ENCODE measurements around the gene LEMD1.

The LEMD1 gene

DNA sequence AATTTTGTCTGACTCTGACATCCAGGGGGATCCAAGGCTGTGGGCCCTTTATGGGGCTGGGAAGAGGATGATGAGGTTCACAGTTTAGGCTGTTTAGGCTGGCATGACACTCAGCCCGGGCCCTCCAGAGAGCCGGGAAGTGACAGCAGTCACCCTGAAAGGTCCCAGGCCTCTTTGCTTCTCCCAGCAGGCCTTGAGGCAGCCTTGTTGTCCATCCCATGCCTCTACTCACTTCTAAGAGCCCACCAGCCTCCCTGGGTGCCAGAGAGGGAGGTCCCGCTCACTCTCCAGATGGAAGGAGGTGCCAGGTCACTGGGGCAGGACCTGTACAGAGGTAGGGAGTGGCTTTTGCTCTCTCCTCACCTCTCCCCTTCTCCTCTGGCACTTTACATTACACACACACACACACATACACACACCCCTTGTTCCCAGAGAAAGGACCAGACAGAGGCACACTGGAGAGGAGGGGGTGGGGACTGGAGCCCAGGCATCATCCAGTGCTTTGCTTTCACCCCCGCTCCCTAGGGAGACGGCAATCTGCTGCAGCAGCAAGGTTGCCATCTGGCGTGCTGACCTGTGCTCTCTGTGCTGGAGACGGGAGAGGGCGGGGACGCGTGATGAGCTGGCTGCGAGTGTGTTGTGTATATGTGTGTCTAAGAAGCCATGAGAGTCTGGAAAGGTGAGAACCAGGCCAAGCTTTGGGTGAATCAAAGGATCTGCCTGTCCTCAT is 69.7 kb downstream of the LEMD1 start:
- DNase-seq: no peak

DNA sequence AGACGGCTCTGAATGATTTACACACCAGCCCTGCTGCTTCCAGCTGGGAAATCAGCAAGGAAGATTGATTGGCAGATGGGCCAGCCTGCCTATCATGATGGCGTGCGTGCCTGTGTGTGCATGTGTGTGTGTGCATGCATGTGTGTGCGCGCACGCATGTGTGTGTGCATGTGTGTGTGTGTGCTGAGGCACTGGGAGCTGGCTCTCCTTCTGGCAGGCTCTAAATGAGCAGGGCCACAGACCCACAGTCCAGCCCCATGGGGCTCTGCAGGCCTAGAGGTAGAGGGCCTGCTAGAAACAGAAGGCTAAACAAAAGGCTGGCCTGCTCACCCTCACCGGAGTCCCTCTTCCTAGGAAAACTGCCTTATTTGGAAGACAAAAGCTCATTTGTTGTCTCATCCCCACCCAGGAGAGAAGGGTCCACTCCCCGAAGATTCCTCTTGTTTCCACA is 71.1 kb downstream of the LEMD1 start:
- no peak for DNase-seq

DNA sequence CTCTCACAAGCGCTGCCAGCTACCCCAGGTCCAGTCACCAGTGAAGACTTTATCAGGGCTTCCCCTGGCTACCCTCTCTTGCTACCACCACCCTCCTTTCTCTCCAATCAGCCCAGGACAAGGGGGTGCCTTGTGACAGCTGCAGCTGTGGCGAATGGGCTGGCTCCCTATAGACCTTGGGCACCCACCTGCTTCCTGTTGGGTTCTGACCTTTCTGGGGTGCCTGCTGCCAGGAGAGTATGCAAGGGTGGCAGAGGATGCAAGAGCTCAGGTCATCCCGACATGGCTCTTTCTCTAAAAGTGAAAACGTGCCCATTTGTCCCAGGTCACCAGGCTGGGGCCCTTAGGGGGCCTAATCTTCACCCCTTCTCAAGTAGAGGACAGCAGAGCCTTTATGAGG is 71.7 kb downstream of the LEMD1 start:
- DNase-seq: no peak

DNA sequence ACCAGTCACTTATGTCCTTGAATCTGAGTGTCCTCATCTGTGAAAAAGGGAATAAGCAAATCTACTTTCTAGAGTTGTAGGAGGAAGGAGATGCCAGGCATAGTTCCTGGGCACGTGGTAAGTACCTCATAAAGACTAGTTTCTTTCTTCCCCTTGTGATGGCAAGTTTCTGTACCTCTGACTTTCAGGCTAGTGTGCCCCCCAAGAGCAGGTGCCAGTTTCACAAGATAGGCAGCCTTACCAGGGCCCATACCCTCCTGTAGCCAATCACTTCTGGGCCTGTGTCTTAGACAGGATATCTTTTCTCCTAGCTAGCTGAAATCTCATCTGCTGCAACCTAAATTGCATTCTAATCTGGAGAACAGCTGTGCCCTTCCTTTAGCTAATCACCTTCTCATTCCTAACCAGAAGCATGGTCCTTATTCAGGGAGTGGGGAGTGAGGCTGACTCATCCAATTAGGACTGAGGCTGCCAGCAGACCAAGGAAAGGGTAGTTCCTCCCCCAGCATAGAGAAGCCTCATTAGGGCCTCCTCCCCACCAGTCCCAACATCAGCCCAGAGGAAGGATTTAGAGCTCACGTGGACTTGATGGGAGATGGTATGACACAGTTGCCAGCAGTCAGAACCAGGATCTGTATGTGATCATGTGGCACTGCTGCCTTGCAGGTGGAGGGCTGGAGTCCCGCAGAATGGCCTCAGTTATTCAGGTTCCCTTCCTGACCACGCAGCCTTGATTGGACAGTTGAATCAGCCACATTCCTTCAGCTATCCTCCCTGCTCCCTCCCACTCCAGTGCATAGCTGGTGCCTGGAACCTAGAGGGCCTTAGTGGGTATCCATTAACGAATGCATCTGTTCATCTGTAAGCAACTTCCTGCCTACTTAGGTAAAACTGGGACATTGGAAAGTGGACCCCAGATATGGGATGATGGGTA is 73.0 kb downstream of the LEMD1 start:
- DNase-seq: no peak

DNA sequence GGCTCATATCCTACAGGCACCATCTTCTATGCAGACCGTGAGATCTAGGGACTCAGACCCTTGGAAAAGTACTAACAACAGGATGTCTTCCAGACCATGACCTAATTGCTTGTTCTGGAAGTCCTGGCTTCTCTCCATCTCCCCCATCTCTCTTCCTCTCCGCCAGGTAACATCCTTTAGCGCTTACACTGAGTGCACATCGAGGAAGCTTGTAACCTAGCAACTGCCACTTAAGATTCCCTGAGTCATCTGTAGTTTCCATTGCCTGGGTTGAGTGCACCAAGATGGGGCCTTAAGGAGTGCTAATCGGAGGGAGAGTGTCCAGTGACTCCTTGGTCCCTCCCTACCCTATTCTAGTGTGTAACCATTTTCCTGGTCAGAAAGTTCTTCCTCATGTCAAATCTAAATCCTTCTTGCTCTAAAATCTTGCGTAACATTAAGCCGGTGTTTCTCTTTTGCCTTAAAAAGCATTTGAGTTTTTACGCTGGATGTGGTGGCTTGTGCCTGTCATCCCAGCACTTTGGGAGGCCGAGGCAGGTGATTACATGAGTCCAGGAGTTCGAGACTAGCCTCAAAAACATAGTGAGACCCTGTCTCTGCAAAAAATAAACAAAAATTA is 74.8 kb downstream of the LEMD1 start:
- DNase-seq: no peak

DNA sequence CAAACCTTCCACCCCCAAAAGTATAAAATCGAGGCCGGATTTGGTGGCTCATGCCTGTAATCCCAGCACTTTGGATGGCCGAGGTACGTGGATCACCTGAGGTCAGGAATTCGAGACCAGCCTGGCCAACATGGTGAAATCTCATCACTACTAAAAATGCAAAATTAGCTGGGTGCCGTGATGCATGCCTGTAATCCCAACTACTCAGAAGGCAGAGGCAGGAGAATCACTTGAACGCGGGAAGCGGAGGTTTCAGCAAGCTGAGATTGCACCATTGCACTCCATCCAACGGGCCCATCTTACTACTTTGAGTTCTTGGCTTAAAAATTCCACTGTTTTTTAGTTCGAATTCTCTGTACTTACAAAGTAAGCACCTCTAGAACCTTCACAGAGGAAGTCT is 76.1 kb downstream of the LEMD1 start:
- no peak for DNase-seq

DNA sequence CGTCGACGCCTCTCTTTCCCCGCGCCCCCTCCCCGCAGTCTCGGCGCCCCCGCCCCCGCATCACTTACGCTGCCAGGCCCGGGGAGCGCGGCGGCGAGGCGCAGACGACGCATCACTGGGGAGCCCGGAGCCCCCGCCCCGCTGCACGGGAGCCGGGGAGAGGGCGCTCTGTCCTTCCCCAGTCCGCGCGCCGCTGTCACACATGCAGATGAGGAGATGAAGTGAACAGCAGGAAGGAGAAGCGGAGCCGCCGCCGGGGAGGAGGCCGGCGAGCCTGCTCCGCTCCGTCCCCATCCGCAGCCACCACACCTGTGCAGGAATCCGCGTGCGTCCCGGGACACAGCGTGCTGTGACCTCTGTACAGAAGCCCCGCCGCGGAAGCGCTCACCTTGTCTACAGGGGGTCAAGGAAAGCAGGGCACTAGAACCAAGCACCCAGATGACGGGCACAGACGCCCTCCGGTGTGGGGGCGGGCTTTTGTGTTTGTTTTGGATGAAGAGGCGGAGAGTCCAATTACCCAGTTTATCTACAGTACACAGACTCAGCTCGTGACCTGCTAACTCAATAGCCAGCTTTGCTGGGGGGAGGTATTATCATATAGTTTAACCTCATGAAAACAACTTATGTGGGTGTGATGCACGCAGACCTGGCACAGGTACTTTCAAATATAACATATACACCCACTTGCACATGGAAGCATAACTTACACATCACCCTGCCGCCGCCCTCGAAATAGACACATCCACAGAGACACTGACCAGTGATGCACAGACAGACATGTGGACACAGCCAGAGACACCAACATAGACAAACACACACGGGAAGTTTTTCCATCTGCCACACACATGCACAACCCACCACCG is 77.6 kb downstream of the LEMD1 start:
- no peak for DNase-seq

DNA sequence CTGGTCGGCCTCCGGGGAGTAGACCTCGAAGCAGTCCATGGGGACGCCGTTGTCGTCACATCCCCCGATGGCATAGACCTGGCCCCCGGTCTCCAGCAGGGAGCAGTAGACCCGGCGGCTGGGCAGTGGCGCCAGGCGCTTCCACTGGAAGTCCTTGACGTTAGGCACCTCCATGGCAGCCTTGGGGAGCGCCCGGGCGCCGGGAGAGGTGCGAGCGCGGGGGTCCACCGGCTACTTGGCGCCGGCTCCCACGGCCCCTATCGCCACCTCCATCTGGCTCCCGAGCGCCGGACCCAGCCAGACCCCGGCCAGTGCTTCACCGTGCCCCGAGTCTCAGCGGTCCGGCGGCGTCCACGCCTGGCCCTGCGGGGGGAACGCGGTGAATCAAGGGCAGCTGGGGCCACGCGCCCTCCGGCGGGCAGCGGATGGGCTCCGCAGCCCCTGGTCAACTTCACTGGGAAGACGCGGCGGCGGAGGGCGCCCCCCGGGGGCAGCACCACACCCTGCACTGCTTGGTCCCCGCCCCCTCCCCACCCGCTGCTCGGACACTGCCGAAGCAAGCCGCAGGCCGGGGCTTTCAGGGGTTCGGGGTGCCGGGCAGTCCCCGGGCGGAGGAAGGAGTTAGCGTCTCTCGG is 78.3 kb downstream of the LEMD1 start:
- DNase-seq: no peak

DNA sequence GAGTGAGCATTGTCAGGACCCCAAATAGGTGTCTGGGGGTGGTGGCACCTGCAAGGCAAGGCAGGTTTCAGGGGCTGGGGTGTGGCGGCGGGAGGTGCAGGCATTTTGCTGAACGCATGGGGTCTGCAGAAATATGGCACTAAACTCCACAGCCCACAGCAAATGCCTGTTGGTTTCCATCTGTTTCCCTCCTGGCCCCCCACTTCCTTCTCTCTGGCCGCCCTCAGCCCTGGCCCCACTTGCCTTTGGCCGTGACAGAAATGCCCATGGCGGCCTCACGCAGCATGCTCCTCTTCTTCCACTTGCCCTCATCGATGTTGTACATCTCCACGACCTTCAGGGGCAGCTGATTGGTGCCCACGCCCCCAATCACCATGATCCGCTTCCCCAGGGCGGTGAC is 78.9 kb downstream of the LEMD1 start:
- DNase-seq: no peak

DNA sequence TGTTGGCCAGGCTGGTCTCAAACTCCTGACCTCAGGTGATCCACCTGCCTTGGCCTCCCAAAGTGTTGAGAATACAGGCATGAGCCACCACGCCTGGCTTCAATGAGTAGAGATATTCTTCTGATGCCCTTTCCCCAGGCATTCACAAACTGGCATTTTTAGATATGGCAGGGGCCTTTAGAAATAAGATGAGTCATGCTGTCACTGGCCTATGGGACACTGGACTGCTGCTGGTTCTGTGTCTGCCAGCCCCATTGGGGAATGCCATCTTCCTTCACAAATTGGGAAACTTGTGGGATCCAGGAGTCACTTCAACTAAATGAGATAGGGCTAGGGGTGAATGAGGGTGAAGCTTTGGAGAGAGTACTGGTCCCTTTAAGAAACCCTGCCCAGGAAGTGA is 81.2 kb downstream of the LEMD1 start:
- DNase-seq: no peak

DNA sequence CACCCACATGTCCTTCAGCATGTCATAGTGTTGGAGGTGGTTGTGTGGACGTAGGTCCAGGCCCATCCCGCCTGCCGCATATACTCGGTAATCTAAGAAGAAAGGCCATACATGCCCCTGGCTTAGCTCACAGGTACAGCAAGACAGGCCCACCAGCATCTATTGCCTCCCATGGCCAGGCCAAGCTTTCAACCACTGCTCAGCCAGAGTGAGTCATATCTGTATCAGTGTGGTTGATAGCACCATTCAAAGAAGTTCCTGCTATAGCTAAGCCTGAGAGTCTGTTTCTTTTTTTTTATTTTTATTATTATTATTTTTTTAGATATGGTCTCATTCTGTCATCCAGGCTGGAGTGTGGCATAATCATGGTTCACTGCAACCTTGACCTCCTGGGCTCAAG is 82.1 kb downstream of the LEMD1 start:
- no peak for DNase-seq

DNA sequence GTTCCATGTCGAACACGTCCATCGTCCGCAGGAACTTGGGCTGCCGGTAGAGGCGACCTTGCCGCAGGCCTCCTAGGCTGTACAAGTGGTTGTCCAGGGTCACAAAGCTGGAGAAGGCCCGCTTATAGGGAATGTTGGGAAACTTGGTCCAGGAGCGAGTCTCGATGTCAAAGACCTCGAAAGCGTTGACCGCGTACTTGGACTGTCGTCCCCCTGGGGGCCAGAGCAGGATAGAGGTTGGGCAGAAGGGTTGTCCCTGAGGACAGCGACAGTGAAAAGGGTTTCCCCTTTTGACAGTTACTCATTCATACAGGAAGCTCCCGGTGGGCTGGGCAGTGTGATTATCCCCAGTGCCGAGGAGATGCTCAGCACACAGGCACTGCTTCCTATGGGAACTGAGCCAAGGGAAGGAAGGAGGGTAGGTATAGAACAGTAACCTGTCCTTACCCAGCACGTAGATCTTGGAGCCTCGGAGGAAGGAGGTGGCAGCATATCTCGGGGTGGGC is 82.6 kb downstream of the LEMD1 start:
- no peak for DNase-seq

DNA sequence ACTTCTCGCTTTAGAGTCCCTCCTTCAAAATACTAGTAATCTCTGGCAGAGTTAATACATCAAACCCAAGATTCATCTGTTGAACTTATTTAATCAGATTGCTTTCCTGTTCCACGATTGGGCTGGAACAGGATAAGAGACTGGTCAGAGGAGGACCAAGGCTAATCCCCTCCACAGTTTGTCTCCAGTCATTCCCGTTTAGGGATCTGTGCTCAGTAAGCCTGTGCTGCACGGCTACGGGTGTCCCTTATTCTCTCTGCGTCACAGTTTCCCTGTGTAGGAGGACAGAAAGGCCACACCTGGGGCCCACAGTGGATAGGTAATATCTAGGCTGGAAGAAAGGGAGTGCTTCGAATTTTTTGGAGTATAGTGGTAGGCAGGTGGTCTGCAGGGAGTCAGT is 83.8 kb downstream of the LEMD1 start:
- no peak for DNase-seq

DNA sequence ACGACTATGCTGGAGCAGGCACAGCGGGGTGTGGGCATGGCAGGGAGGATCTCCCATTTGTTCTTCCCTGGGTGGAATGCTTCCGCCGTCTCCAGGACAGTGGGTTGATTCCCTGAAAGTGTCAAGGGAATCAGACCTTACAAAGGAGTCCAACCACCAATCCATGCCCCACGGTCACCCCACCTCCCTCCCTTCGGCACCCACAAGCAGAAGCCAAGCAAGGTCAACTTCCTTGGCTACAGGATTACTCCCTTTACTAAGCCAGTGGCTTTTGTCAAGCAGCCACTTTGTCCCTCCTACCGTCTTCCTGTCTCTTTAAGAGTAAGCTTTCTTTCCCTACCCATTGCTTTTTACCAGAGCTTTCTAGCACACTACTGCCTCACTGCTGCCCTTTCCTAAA is 84.4 kb downstream of the LEMD1 start:
- DNase-seq: no peak

DNA sequence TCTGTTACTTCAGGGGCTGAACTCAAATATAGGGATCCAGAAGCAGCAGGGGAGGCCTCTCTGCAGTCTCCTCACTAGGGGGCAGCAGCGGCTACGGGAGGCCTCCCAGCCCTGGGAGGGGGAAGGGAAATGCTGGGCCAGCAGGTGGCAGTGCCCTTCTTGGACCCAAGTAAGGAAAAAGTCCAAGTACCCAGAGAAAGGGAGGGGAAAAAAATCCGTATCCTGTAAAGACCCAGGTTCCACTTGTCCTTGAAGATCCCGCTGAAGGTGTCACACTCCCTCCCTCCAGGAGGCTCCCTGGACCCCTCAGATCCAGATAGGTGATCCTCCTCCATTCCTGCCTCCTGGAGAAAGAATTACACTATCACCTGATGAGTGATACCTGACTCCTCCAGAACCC is 86.2 kb downstream of the LEMD1 start:
- DNase-seq: peak; percentile 16

DNA sequence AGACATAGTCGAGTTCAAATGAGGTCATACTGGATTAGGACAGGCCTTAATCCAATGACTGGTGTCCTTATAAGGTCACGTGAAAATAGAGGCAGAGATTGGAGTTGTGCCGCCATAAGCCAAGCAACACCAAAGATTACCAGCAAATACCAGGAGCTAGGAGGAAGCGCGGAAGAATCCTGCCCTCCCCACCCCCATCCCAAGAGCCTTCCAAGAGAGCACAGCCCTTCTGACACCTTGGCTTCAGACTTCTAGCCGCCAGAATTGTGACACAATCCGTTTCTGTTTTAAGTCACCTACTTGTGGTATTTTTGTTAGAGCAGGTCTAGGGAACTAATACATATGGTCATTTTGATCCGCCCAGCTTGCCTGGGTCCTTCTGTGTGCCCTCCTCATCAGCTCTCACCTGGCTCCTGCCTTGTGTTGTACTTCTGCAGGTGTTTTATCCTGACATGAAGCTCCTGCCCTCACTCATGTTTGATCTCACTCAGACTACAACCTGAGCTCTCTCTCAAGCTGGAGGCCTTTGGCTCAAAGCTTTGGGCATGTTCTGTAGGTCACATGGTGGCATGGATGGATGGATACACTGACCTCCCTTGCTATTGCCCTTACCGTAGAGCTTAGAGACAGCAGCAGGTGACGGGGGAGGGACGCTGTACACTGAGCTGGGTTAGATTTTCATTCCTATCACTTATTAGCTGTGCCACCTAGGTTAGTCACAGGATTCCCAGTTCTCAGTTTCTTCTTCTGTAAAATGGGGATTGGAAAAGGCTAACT is 89.7 kb downstream of the LEMD1 start:
- DNase-seq: no peak
